ENCODE measurements around the gene KLHDC3. TPM values are rescaled to one million over a fixed set of nuclear protein-coding genes. Genes with fewer than 3 reads are reported as not detected.
A peak's percentile ranks its signal among the peaks of the same experiment; 100 is the strongest.

The KLHDC3 gene
- total and polyA plus RNA-seq, 2 of the 8 experiments (the other 6 are each of a cell fraction or from before 2014, with no cell fraction given): 181 to 203 TPM

GRCh38 chr6:43014434-43014909, 423 bp downstream of the KLHDC3 start (continued):
- TF ChIP-seq, protein P1, sequence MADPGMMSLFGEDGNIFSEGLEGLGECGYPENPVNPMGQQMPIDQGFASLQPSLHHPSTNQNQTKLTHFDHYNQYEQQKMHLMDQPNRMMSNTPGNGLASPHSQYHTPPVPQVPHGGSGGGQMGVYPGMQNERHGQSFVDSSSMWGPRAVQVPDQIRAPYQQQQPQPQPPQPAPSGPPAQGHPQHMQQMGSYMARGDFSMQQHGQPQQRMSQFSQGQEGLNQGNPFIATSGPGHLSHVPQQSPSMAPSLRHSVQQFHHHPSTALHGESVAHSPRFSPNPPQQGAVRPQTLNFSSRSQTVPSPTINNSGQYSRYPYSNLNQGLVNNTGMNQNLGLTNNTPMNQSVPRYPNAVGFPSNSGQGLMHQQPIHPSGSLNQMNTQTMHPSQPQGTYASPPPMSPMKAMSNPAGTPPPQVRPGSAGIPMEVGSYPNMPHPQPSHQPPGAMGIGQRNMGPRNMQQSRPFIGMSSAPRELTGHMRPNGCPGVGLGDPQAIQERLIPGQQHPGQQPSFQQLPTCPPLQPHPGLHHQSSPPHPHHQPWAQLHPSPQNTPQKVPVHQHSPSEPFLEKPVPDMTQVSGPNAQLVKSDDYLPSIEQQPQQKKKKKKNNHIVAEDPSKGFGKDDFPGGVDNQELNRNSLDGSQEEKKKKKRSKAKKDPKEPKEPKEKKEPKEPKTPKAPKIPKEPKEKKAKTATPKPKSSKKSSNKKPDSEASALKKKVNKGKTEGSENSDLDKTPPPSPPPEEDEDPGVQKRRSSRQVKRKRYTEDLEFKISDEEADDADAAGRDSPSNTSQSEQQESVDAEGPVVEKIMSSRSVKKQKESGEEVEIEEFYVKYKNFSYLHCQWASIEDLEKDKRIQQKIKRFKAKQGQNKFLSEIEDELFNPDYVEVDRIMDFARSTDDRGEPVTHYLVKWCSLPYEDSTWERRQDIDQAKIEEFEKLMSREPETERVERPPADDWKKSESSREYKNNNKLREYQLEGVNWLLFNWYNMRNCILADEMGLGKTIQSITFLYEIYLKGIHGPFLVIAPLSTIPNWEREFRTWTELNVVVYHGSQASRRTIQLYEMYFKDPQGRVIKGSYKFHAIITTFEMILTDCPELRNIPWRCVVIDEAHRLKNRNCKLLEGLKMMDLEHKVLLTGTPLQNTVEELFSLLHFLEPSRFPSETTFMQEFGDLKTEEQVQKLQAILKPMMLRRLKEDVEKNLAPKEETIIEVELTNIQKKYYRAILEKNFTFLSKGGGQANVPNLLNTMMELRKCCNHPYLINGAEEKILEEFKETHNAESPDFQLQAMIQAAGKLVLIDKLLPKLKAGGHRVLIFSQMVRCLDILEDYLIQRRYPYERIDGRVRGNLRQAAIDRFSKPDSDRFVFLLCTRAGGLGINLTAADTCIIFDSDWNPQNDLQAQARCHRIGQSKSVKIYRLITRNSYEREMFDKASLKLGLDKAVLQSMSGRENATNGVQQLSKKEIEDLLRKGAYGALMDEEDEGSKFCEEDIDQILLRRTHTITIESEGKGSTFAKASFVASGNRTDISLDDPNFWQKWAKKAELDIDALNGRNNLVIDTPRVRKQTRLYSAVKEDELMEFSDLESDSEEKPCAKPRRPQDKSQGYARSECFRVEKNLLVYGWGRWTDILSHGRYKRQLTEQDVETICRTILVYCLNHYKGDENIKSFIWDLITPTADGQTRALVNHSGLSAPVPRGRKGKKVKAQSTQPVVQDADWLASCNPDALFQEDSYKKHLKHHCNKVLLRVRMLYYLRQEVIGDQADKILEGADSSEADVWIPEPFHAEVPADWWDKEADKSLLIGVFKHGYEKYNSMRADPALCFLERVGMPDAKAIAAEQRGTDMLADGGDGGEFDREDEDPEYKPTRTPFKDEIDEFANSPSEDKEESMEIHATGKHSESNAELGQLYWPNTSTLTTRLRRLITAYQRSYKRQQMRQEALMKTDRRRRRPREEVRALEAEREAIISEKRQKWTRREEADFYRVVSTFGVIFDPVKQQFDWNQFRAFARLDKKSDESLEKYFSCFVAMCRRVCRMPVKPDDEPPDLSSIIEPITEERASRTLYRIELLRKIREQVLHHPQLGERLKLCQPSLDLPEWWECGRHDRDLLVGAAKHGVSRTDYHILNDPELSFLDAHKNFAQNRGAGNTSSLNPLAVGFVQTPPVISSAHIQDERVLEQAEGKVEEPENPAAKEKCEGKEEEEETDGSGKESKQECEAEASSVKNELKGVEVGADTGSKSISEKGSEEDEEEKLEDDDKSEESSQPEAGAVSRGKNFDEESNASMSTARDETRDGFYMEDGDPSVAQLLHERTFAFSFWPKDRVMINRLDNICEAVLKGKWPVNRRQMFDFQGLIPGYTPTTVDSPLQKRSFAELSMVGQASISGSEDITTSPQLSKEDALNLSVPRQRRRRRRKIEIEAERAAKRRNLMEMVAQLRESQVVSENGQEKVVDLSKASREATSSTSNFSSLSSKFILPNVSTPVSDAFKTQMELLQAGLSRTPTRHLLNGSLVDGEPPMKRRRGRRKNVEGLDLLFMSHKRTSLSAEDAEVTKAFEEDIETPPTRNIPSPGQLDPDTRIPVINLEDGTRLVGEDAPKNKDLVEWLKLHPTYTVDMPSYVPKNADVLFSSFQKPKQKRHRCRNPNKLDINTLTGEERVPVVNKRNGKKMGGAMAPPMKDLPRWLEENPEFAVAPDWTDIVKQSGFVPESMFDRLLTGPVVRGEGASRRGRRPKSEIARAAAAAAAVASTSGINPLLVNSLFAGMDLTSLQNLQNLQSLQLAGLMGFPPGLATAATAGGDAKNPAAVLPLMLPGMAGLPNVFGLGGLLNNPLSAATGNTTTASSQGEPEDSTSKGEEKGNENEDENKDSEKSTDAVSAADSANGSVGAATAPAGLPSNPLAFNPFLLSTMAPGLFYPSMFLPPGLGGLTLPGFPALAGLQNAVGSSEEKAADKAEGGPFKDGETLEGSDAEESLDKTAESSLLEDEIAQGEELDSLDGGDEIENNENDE (IDR thresholded peaks at IDR 0.05; ENCODE audit: insufficient replicate concordance, low read length): no peak
- TF ChIP-seq CBX8 (IDR thresholded peaks at IDR 0.05; ENCODE audit: borderline replicate concordance, low read depth, low read length) (no peak), SUZ12 (IDR thresholded peaks at IDR 0.05; ENCODE audit: low read length) (no peak), CBX5 (IDR thresholded peaks at IDR 0.05; ENCODE audit: low read depth, low read length) (no peak), SP2 (IDR thresholded peaks at IDR 0.05; ENCODE audit: low read length) (no peak), TEAD4 (IDR thresholded peaks at IDR 0.05; ENCODE audit: low read depth, low read length) (no peak), TAF7 (optimal IDR thresholded peaks at IDR 0.05; ENCODE audit: borderline replicate concordance, low read depth, low read length) (no peak), KDM5A (IDR thresholded peaks at IDR 0.05; ENCODE audit: low read length) (no peak), CREB1 (IDR thresholded peaks at IDR 0.05) (no peak), SIRT6 (IDR thresholded peaks at IDR 0.05; ENCODE audit: low read length) (no peak), GTF2F1 (IDR thresholded peaks at IDR 0.05; ENCODE audit: borderline replicate concordance, low read depth, low read length) (no peak), KDM4A (IDR thresholded peaks at IDR 0.05; ENCODE audit: low read depth, low read length, severe bottlenecking) (peak; percentile 17), EZH2 (IDR thresholded peaks at IDR 0.05; ENCODE audit: low read depth, low read length, severe bottlenecking) (no peak)

Measured in H1 (cell line).